NB4 (cell line): ENCODE results near the gene CELA3A.

ENCODE experiments used
- POLR2A ChIP-seq: IDR thresholded peaks from 2 replicates; pipeline ENCODE4 v1.6.1; 2011; ENCODE audit warnings: mild to moderate bottlenecking; ENCODE audit not compliant: insufficient read length; ENCODE audit errors: extremely low read depth
- TF ChIP-seq, protein P1 (sequence below): IDR thresholded peaks from one replicate; pipeline ENCODE4 v1.5.1; 2012; ENCODE audit warnings: low read depth, low read length
- TF ChIP-seq, protein P2 (sequence below): IDR thresholded peaks from 2 replicates; pipeline ENCODE4 v1.6.1; 2011; ENCODE audit warnings: low read depth, low read length

DNA sequence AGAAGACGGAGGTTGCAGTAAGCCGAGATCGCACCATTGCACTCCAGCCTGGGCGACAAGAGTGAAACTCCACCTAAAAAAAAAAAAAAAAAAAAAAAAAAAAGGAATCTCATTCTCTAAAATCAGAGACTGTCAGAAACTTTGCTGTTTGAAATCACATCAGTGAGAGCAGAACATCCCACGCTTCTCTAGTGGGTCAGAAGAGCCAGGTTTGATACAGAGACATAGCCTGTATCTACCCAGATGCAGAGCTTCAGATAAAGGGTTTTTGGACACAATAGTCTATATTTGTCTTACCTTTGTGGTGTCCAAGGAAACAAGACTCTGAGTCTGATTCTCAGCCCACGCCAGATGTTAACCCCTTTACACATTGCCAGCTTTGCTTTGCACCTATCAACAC is 19.6 kb downstream of the CELA3A start:
- TF ChIP-seq, protein P1, sequence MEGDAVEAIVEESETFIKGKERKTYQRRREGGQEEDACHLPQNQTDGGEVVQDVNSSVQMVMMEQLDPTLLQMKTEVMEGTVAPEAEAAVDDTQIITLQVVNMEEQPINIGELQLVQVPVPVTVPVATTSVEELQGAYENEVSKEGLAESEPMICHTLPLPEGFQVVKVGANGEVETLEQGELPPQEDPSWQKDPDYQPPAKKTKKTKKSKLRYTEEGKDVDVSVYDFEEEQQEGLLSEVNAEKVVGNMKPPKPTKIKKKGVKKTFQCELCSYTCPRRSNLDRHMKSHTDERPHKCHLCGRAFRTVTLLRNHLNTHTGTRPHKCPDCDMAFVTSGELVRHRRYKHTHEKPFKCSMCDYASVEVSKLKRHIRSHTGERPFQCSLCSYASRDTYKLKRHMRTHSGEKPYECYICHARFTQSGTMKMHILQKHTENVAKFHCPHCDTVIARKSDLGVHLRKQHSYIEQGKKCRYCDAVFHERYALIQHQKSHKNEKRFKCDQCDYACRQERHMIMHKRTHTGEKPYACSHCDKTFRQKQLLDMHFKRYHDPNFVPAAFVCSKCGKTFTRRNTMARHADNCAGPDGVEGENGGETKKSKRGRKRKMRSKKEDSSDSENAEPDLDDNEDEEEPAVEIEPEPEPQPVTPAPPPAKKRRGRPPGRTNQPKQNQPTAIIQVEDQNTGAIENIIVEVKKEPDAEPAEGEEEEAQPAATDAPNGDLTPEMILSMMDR, result no peak
- TF ChIP-seq, protein P2, sequence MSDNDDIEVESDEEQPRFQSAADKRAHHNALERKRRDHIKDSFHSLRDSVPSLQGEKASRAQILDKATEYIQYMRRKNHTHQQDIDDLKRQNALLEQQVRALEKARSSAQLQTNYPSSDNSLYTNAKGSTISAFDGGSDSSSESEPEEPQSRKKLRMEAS, result no peak
- TF ChIP-seq POLR2A, result no peak
